Type B pancreatic cell (in vitro differentiated cells): Measurements from ENCODE around the gene ASB11. TPM values are rescaled to one million over a fixed set of nuclear protein-coding genes. Genes with fewer than 3 reads are reported as not detected.

Experiments
- DNase-seq: peaks from one replicate; pipeline ENCODE4 v3.0.0; 2021; ENCODE audit warnings: mixed read lengths; ENCODE audit not compliant: unreplicated experiment; ENCODE audit errors: extremely low spot score
- H3K27ac Mint-ChIP-seq: 2 replicates; pipeline ENCODE4 v1.8.0; 2021; ENCODE audit warnings: mild to moderate bottlenecking, mixed read lengths
- H3K27me3 Mint-ChIP-seq: 2 replicates; pipeline ENCODE4 v1.8.0; 2021; ENCODE audit warnings: mixed read lengths
- H3K36me3 Mint-ChIP-seq: 2 replicates; pipeline ENCODE4 v1.8.0; 2021; ENCODE audit warnings: mixed read lengths
- H3K4me1 Mint-ChIP-seq: one replicate; pipeline ENCODE4 v1.8.0; 2021; ENCODE audit warnings: mixed read lengths; ENCODE audit not compliant: unreplicated experiment
- H3K4me3 Mint-ChIP-seq: 2 replicates; pipeline ENCODE4 v1.8.0; 2021; ENCODE audit warnings: mild to moderate bottlenecking, mixed read lengths
- H3K9me3 Mint-ChIP-seq: 2 replicates; pipeline ENCODE4 v1.8.0; 2021; ENCODE audit warnings: mixed read lengths
- CTCF ChIP-seq: fragments of 200-600 bp; sonication (generic); conservative IDR thresholded peaks from 2 replicates; pipeline ENCODE4 v1.5.0; 2021; ENCODE audit warnings: antibody characterized with exemption, mild to moderate bottlenecking
- total RNA-seq: library from RNA; stranded (reverse); gene quantifications from 2 replicates; pipeline ENCODE4 v1.2.1, GENCODE V29; 2021; ENCODE audit warnings: low replicate concordance

The ASB11 gene
- total RNA-seq, 1 donor from 2014 or later: 0.14 TPM

- no peak overlapping the region for H3K27ac Mint-ChIP-seq
- no peak for DNase-seq
- H3K4me1 Mint-ChIP-seq: no peaks in the 10 kb centered on the region
- H3K9me3 Mint-ChIP-seq: no peaks in the 10 kb centered on the region
- no peak for TF ChIP-seq CTCF
- no peaks in the 10 kb centered on the region for H3K27me3 Mint-ChIP-seq
- no peaks in the 10 kb centered on the region for H3K36me3 Mint-ChIP-seq
- H3K4me3 Mint-ChIP-seq: no peak overlapping the region
Measured at GRCh38 chrX:15233416-15234015, 81.9 kb downstream of the ASB11 start.

Other genes starting within 250 kb of the ASB11 start
- gene ASB9, start 45.6 kb downstream of the ASB11 start, total RNA-seq: 1.4 and 2.0 TPM in 2 replicates
- 17.2 and 34.6 TPM in 2 replicates for gene PIGA, start 19.9 kb upstream of the ASB11 start, total RNA-seq
- gene VEGFD, start 68.8 kb upstream of the ASB11 start, total RNA-seq: 0.83 and 20.5 TPM in 2 replicates
- gene PIR, start 177.7 kb upstream of the ASB11 start, total RNA-seq: 23.6 and 36.2 TPM in 2 replicates
- gene BMX, start 185.2 kb upstream of the ASB11 start, total RNA-seq: 0.24 TPM in 1 of 2 replicates, not detected in the other